Measurements from ENCODE around the gene CIT. TPM values are rescaled to one million over a fixed set of nuclear protein-coding genes. Genes with fewer than 3 reads are reported as not detected.

CIT gene
- polyA plus RNA-seq, 3 donors, result 0.03 TPM; not detected in 2

GRCh38 chr12:119676573-119676972 is 200.5 kb downstream of the CIT start:
- no peaks in the 10 kb centered on the region for H3K9me3 ChIP-seq (replicated peaks in 1 of 2; ENCODE audit: control insufficient read depth in 1 of 2, insufficient read depth in 1 of 2, low read length in 2 of 2)
- WGBS (ENCODE audit: insufficient coverage), result 99% methylated on average over 11 of the region's 13 CpGs
- peak overlapping the region in 1 of 2 donors; percentile 21 for H3K27ac ChIP-seq (ENCODE audit: low read depth in 1 of 2, low read length in 2 of 2)
- Mint-ChIP-seq H3K36me3 (peaks cover 92 to 97% of the 10 kb centered on the region in 2 donors), H3K4me3 (no peak overlapping the region), H3K9me3 (no peaks in the 10 kb centered on the region), H3K27ac (no peak overlapping the region), H3K27me3 (ENCODE audit: low read depth in 3 of 3) (no peaks in the 10 kb centered on the region), H3K4me1 (peaks cover 21% of the 10 kb centered on the region)
- H3K4me2 ChIP-seq (replicated peaks; ENCODE audit: extremely low read depth, low read length, poor library complexity, severe bottlenecking), result no peak overlapping the region
- H4K20me1 ChIP-seq (ENCODE audit: insufficient read depth, low read length), result peaks cover 21% of the 10 kb centered on the region
- intact Hi-C loops (cut with micrococcal nuclease), result loop anchor here in 1 of 2 donors (10.0 kb wide), 1 partner anchor 198 kb away; the partner anchor contains the start of gene CIT
- peaks cover 0 to 15% of the 10 kb centered on the region in 2 donors for H3K4me1 ChIP-seq (ENCODE audit: control insufficient read depth in 1 of 2, insufficient read depth in 2 of 2, low read length in 2 of 2)
- peaks cover 11% of the 10 kb centered on the region for H3K79me2 ChIP-seq (ENCODE audit: insufficient read depth, low read length)
- H2AFZ ChIP-seq (ENCODE audit: insufficient read depth, low read depth, low read length, poor library complexity, severe bottlenecking), result no peak overlapping the region
- TF ChIP-seq CTCF (IDR thresholded peaks at IDR 0.05), result no peak
- DNase-seq, result no peak
- no peak overlapping the region for H3K9ac ChIP-seq (ENCODE audit: insufficient read depth, low read length, poor library complexity, severe bottlenecking)
- no peaks in the 10 kb centered on the region for H3K27me3 ChIP-seq (ENCODE audit: control insufficient read depth in 2 of 2, insufficient read depth in 2 of 2, low read length in 2 of 2)
- peaks cover 96 to 100% of the 10 kb centered on the region in 2 donors for H3K36me3 ChIP-seq (replicated peaks in 1 of 2; ENCODE audit: control insufficient read depth in 1 of 2, insufficient read depth in 2 of 2, low read length in 2 of 2)
- no peak overlapping the region for H3K4me3 ChIP-seq (replicated peaks in 1 of 3; ENCODE audit: low read depth in 2 of 3, low read length in 3 of 3)

GRCh38 chr12:119676022-119676421 is 201.1 kb downstream of the CIT start:
- peaks cover 94 to 97% of the 10 kb centered on the region in 2 donors for H3K36me3 Mint-ChIP-seq
- peaks cover 21% of the 10 kb centered on the region for H3K4me1 Mint-ChIP-seq
- WGBS (ENCODE audit: insufficient coverage), result 67% methylated on average over 5 of the region's 9 CpGs
- peaks cover 16% of the 10 kb centered on the region for H3K79me2 ChIP-seq (ENCODE audit: insufficient read depth, low read length)
- H3K27me3 Mint-ChIP-seq (ENCODE audit: low read depth in 3 of 3), result no peaks in the 10 kb centered on the region
- peaks cover 24% of the 10 kb centered on the region for H4K20me1 ChIP-seq (ENCODE audit: insufficient read depth, low read length)
- H3K9ac ChIP-seq (ENCODE audit: insufficient read depth, low read length, poor library complexity, severe bottlenecking), result no peak overlapping the region
- no peak overlapping the region for H3K4me3 ChIP-seq (replicated peaks in 1 of 3; ENCODE audit: low read depth in 2 of 3, low read length in 3 of 3)
- H3K27me3 ChIP-seq (ENCODE audit: control insufficient read depth in 2 of 2, insufficient read depth in 2 of 2, low read length in 2 of 2), result no peaks in the 10 kb centered on the region
- intact Hi-C loops (cut with micrococcal nuclease), result loop anchor here in 1 of 2 donors (10.0 kb wide), 1 partner anchor 199 kb away; the partner anchor contains the start of gene CIT
- no peak for TF ChIP-seq CTCF (IDR thresholded peaks at IDR 0.05)
- H3K27ac Mint-ChIP-seq, result no peak overlapping the region
- DNase-seq, result no peak
- H2AFZ ChIP-seq (ENCODE audit: insufficient read depth, low read depth, low read length, poor library complexity, severe bottlenecking), result no peak overlapping the region
- H3K27ac ChIP-seq (ENCODE audit: low read depth in 1 of 2, low read length in 2 of 2), result peak overlapping the region in 1 of 2 donors; percentile 21
- no peaks in the 10 kb centered on the region for H3K9me3 ChIP-seq (replicated peaks in 1 of 2; ENCODE audit: control insufficient read depth in 1 of 2, insufficient read depth in 1 of 2, low read length in 2 of 2)
- H3K4me3 Mint-ChIP-seq, result no peak overlapping the region
- H3K4me2 ChIP-seq (replicated peaks; ENCODE audit: extremely low read depth, low read length, poor library complexity, severe bottlenecking), result no peak overlapping the region
- no peaks in the 10 kb centered on the region for H3K9me3 Mint-ChIP-seq
- peaks cover 94 to 100% of the 10 kb centered on the region in 2 donors for H3K36me3 ChIP-seq (replicated peaks in 1 of 2; ENCODE audit: control insufficient read depth in 1 of 2, insufficient read depth in 2 of 2, low read length in 2 of 2)
- H3K4me1 ChIP-seq (ENCODE audit: control insufficient read depth in 1 of 2, insufficient read depth in 2 of 2, low read length in 2 of 2), result peaks cover 0 to 15% of the 10 kb centered on the region in 2 donors
